Measurements from ENCODE around the gene EIF3F. TPM values are rescaled to one million over a fixed set of nuclear protein-coding genes. Genes with fewer than 3 reads are reported as not detected.

EIF3F gene
- total and polyA plus RNA-seq, 2 of the 13 experiments (the other 11 are each of a cell fraction or from before 2014, with no cell fraction given): 109 to 191 TPM

DNA sequence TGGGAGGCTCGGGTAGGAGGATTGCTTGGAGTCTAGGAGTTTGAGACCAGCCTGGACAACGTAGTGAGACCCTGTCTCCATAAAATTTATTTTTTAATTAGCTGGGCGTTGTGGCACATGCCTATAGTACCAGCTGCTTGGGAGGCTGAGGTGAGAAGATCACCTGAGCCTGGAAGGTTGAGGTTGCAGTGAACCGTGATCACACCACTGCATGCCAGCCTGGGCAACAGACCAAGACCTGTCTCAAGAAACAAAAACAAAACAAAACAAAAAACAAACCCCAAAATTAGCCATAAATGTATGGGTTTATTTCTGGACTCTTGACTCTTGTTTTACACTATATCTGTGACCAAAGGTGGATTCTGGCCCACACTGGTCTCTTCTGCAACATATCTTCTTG is 41.6 kb downstream of the EIF3F start:
- TF ChIP-seq ZNF432 (CRISPR knock-in tag; IDR thresholded peaks at IDR 0.05; ENCODE audit: borderline replicate concordance) (no peak), ATRX (CRISPR knock-in tag; IDR thresholded peaks at IDR 0.05; ENCODE audit: borderline replicate concordance) (no peak), ZNF570 (CRISPR knock-in tag; IDR thresholded peaks at IDR 0.05; ENCODE audit: borderline replicate concordance) (no peak), ZNF775 (CRISPR knock-in tag; IDR thresholded peaks at IDR 0.05; ENCODE audit: borderline replicate concordance) (no peak), ZNF224 (CRISPR knock-in tag; IDR thresholded peaks at IDR 0.05) (no peak), FOXA3 (CRISPR knock-in tag; IDR thresholded peaks at IDR 0.05) (no peak), TOE1 (CRISPR knock-in tag; IDR thresholded peaks at IDR 0.05) (no peak), ZNF160 (CRISPR knock-in tag; IDR thresholded peaks at IDR 0.05) (no peak)
- TF ChIP-seq, protein P1, sequence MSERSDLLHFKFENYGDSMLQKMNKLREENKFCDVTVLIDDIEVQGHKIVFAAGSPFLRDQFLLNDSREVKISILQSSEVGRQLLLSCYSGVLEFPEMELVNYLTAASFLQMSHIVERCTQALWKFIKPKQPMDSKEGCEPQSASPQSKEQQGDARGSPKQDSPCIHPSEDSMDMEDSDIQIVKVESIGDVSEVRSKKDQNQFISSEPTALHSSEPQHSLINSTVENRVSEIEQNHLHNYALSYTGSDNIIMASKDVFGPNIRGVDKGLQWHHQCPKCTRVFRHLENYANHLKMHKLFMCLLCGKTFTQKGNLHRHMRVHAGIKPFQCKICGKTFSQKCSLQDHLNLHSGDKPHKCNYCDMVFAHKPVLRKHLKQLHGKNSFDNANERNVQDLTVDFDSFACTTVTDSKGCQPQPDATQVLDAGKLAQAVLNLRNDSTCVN (CRISPR knock-in tag; IDR thresholded peaks at IDR 0.05; ENCODE audit: borderline replicate concordance): no peak
- Histone ChIP-seq H3K27me3 (ENCODE audit: control insufficient read depth in 1 of 2, insufficient read depth in 2 of 2, low read length in 2 of 2) (peaks cover 0 to 33% of the 10 kb centered on the region in 2 experiments; a peak in 4 of 5 replicates), H3K4me1 (ENCODE audit: insufficient read depth, low read length) (no peaks in the 10 kb centered on the region), H3K36me3 (replicated peaks in 1 of 2; ENCODE audit: control insufficient read depth in 1 of 2, insufficient read depth in 2 of 2, low read length in 2 of 2) (no peaks in the 10 kb centered on the region), H3K79me2 (ENCODE audit: insufficient read depth, low read length) (no peaks in the 10 kb centered on the region), H3K27ac (ENCODE audit: extremely low read length, insufficient read depth, low read length) (no peak overlapping the region), H3K9me3 (ENCODE audit: low read length) (no peaks in the 10 kb centered on the region), H3K4me2 (ENCODE audit: low read depth, low read length) (no peak overlapping the region), H2AFZ (ENCODE audit: low read length) (no peak overlapping the region), H3K4me3 (replicated peaks in 1 of 3; ENCODE audit: insufficient read depth in 1 of 3, low read depth in 2 of 3, low read length in 3 of 3) (no peak overlapping the region), H4K20me1 (ENCODE audit: insufficient read depth, low read length) (no peaks in the 10 kb centered on the region), H3K9ac (ENCODE audit: insufficient read depth, low read depth, low read length) (no peak overlapping the region)
- WGBS (ENCODE audit: low lambda C conversion rate): 22% methylated on average over 4 of the region's 4 CpGs
- in situ Hi-C loops (cut with HindIII; ENCODE audit: extremely low pct_ligation_motif_present, low pct_unique_long_range_greater_than_20kb) (no loop called here), intact Hi-C loops (cut with micrococcal nuclease; ENCODE audit: unreplicated experiment) (no loop called here)
- ChIA-PET POLR2A (no interaction called here), CTCF (ENCODE audit: low intra/inter-chr PET ratio, low total read pairs) (no interaction called here)
- DNase-seq (ENCODE audit: low spot score) (no peak), FAIRE-seq (no peak), ATAC-seq (no peak)
- BruUV-seq (replicated peaks): no TSS peak

All from HepG2 (cell line).